CD14-positive monocyte (primary cell): ENCODE measurements around the gene CSGALNACT2. TPM values are rescaled to one million over a fixed set of nuclear protein-coding genes. Genes with fewer than 3 reads are reported as not detected.

ENCODE experiments used
- DNase-seq, 3 donors: peaks; one replicate each; pipeline ENCODE4 v3.0.0-alpha.2; 2011 to 2022
- H2AFZ ChIP-seq: 2 replicates; pipeline ENCODE4 v1.6.0; 2012; ENCODE audit warnings: mild to moderate bottlenecking, low read depth, low read length, inconsistent platforms; ENCODE audit not compliant: insufficient read depth, poor library complexity, severe bottlenecking
- H3K27ac ChIP-seq, 2 donors: 1 replicate in 1 of 2; 2 replicates in 1 of 2; pipeline ENCODE4 v1.5.1; 2012 to 2013; ENCODE audit warnings: low read length in 2 of 2, control low read depth in 1 of 2, inconsistent platforms in 1 of 2, low read depth in 1 of 2, mild to moderate bottlenecking in 1 of 2
- H3K27me3 ChIP-seq, 2 donors: one replicate each; pipeline versions ENCODE4 v1.6.0 to v1.6.1; 2011 to 2013; ENCODE audit warnings: low read length in 2 of 2; ENCODE audit not compliant: control insufficient read depth in 2 of 2, insufficient read depth in 2 of 2
- H3K36me3 ChIP-seq, 2 donors: replicated peaks in 1 of 2; 1 replicate in 1 of 2; 2 replicates in 1 of 2; pipeline versions ENCODE4 v1.5.1 to v1.6.1; 2012 to 2013; ENCODE audit warnings: low read length in 2 of 2, control low read depth in 1 of 2, inconsistent platforms in 1 of 2, mild to moderate bottlenecking in 1 of 2; ENCODE audit not compliant: insufficient read depth in 2 of 2, control insufficient read depth in 1 of 2
- H3K4me1 ChIP-seq, 2 donors: 1 replicate in 1 of 2; 2 replicates in 1 of 2; pipeline versions ENCODE4 v1.5.1 to v1.6.1; 2012 to 2013; ENCODE audit warnings: low read length in 2 of 2, control low read depth in 1 of 2, inconsistent platforms in 1 of 2, mild to moderate bottlenecking in 1 of 2, moderate library complexity in 1 of 2; ENCODE audit not compliant: insufficient read depth in 2 of 2, control insufficient read depth in 1 of 2
- H3K4me2 ChIP-seq: replicated peaks from 2 replicates; pipeline ENCODE3; 2012; ENCODE audit warnings: low read length, moderate library complexity, mild to moderate bottlenecking; ENCODE audit not compliant: poor library complexity, severe bottlenecking; ENCODE audit errors: extremely low read depth
- H3K4me3 ChIP-seq, 3 experiments: fragments of 200-600 bp in 1 of 3; sonication (generic) in 1 of 3; replicated peaks in 1 of 3; 1 replicate in 2 of 3; 2 replicates in 1 of 3; pipeline ENCODE4 v1.5.1; 2011 to 2013; ENCODE audit warnings: low read length in 3 of 3, mild to moderate bottlenecking in 3 of 3, control low read depth in 2 of 3, low read depth in 2 of 3, inconsistent platforms in 1 of 3, moderate library complexity in 1 of 3
- H3K79me2 ChIP-seq: 2 replicates; pipeline ENCODE4 v1.6.0; 2012; ENCODE audit warnings: mild to moderate bottlenecking, control low read depth, inconsistent platforms, low read length, moderate library complexity; ENCODE audit not compliant: insufficient read depth
- H3K9ac ChIP-seq: 2 replicates; pipeline ENCODE4 v1.6.0; 2017; ENCODE audit warnings: low read length, mild to moderate bottlenecking; ENCODE audit not compliant: insufficient read depth, poor library complexity, severe bottlenecking
- H3K9me3 ChIP-seq, 2 donors: replicated peaks in 1 of 2; 1 replicate in 1 of 2; 2 replicates in 1 of 2; pipeline versions ENCODE4 v1.5.1 to v1.6.1; 2012 to 2013; ENCODE audit warnings: low read length in 2 of 2, control low read depth in 1 of 2; ENCODE audit not compliant: control insufficient read depth in 1 of 2, insufficient read depth in 1 of 2
- H4K20me1 ChIP-seq: 2 replicates; pipeline ENCODE4 v1.6.0; 2012; ENCODE audit warnings: mild to moderate bottlenecking, low read length, control low read depth, moderate library complexity; ENCODE audit not compliant: insufficient read depth
- H3K27ac Mint-ChIP-seq, 7 donors: one replicate each; pipeline ENCODE4 v1.8.0; 2020; ENCODE audit warnings: mild to moderate bottlenecking in 7 of 7, mixed read lengths in 7 of 7, moderate library complexity in 6 of 7, inconsistent platforms in 2 of 7
- H3K27me3 Mint-ChIP-seq, 3 donors: one replicate each; pipeline ENCODE4 v1.8.0; 2021 to 2022; ENCODE audit warnings: low read depth in 3 of 3, mild to moderate bottlenecking in 3 of 3, mixed read lengths in 3 of 3, moderate library complexity in 3 of 3, inconsistent platforms in 1 of 3
- H3K36me3 Mint-ChIP-seq, 2 donors: one replicate each; pipeline ENCODE4 v1.8.0; 2020; ENCODE audit warnings: mixed read lengths in 2 of 2, inconsistent platforms in 1 of 2, mild to moderate bottlenecking in 1 of 2
- H3K4me1 Mint-ChIP-seq: one replicate; pipeline ENCODE4 v1.8.0; 2020; ENCODE audit warnings: mild to moderate bottlenecking, mixed read lengths
- H3K4me3 Mint-ChIP-seq, 2 donors: one replicate each; pipeline ENCODE4 v1.8.0; 2020; ENCODE audit warnings: mild to moderate bottlenecking in 2 of 2, mixed read lengths in 2 of 2, moderate library complexity in 1 of 2
- H3K9me3 Mint-ChIP-seq, 7 donors: one replicate each; pipeline ENCODE4 v1.8.0; 2020 to 2022; ENCODE audit warnings: mixed read lengths in 7 of 7, mild to moderate bottlenecking in 6 of 7, moderate library complexity in 6 of 7, inconsistent platforms in 2 of 7
- WGBS: methylation state at CpG from one replicate; pipeline ENCODE4 v1.1.5; 2013; ENCODE audit warnings: missing lambda C conversion rate; ENCODE audit not compliant: insufficient coverage; 5-methylcytosine and 5-hydroxymethylcytosine counted together
- intact Hi-C, 2 donors: fragments of 100-400 bp; cut with micrococcal nuclease; formaldehyde crosslinking; loops; one replicate each; pipeline versions ENCODE4 v1.15.0 to v1.15.1; 2023
- polyA plus RNA-seq, 3 donors: library from polyadenylated mRNA; depleted of rRNA in 1 of 3; unstranded in 2 of 3; stranded (reverse) in 1 of 3; fragments of 300-500 nt in 2 of 3; fragments of >200 nt in 1 of 3; fragmentation: Illumina TruSeq in 2 of 3; gene quantifications; 1 replicate in 2 of 3; 2 replicates in 1 of 3; pipeline ENCODE4 v1.2.3, GENCODE V29; 2012 to 2021
- TF ChIP-seq, protein P1 (sequence below): fragments of 200-600 bp; IDR thresholded peaks from one replicate; pipeline ENCODE4 v1.8.0; 2022; ENCODE audit warnings: antibody characterized with exemption, mild to moderate bottlenecking

Gene CSGALNACT2
- polyA plus RNA-seq, 3 donors = 43.7 to 80.1 (median 48.2) TPM

DNA sequence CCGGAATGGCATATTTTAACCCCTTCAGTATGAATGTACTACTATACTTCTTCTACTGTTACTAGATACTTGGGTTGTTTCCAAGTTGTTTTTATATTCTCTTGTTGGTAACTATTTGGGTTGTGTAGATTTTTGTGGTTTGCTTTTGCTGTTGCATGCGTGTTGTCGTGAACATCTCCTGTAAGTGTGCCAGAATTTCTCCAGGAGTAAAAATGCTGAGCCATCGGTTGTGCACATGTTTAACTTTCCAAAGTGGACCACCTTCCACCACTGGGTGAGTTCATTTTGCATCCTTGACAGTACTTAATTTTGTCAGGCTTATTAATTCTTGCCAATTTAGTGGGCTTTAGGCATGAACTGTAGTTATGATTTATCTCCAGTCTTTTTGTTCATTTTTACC, 47.9 kb downstream of the CSGALNACT2 start:
- Histone ChIP-seq H3K9me3 (no peaks in the 10 kb centered on the region), H3K4me1 (no peaks in the 10 kb centered on the region), H3K4me3 (no peak overlapping the region), H3K27ac (no peak overlapping the region), H3K79me2 (peaks cover 8% of the 10 kb centered on the region), H3K27me3 (no peaks in the 10 kb centered on the region), H3K4me2 (no peak overlapping the region), H3K9ac (no peak overlapping the region), H4K20me1 (peaks cover 84% of the 10 kb centered on the region), H2AFZ (no peak overlapping the region), H3K36me3 (peaks cover 65 to 88% of the 10 kb centered on the region in 2 donors)
- TF ChIP-seq, protein P1, sequence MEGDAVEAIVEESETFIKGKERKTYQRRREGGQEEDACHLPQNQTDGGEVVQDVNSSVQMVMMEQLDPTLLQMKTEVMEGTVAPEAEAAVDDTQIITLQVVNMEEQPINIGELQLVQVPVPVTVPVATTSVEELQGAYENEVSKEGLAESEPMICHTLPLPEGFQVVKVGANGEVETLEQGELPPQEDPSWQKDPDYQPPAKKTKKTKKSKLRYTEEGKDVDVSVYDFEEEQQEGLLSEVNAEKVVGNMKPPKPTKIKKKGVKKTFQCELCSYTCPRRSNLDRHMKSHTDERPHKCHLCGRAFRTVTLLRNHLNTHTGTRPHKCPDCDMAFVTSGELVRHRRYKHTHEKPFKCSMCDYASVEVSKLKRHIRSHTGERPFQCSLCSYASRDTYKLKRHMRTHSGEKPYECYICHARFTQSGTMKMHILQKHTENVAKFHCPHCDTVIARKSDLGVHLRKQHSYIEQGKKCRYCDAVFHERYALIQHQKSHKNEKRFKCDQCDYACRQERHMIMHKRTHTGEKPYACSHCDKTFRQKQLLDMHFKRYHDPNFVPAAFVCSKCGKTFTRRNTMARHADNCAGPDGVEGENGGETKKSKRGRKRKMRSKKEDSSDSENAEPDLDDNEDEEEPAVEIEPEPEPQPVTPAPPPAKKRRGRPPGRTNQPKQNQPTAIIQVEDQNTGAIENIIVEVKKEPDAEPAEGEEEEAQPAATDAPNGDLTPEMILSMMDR = no peak
- Mint-ChIP-seq H3K36me3 (peaks cover 72 to 85% of the 10 kb centered on the region in 2 donors), H3K4me1 (peaks cover 12% of the 10 kb centered on the region), H3K4me3 (no peak overlapping the region), H3K27ac (no peak overlapping the region), H3K27me3 (peaks cover 0 to 2% (median 0%) of the 10 kb centered on the region in 3 donors), H3K9me3 (no peaks in the 10 kb centered on the region)
- intact Hi-C loops = no loop called here
- 88% methylated on average over 3 of the region's 4 CpGs for WGBS
- no peak for DNase-seq

DNA sequence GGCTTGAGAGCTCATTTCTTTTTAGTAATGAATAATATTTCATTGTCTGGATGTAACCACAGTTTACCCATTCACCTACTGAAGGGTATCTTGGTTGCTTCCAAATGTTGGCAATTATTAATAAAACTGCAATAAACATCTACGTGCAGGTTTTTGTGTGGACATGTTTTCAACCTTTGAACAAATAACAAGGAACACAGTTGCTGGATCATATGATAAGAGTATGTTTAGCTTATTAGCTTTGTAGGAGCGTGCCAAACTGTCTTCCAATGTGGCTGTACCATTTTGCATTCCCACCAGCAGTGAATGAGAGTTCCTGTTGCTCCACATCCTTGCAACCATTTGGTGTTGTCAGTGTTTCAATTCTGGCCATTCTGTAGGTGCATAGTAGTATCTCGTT, 49.0 kb downstream of the CSGALNACT2 start:
- Histone ChIP-seq H3K9me3 (no peaks in the 10 kb centered on the region), H3K27me3 (no peaks in the 10 kb centered on the region), H2AFZ (no peak overlapping the region), H3K4me1 (no peaks in the 10 kb centered on the region), H4K20me1 (peaks cover 81% of the 10 kb centered on the region), H3K79me2 (peaks cover 3% of the 10 kb centered on the region), H3K36me3 (peaks cover 59 to 80% of the 10 kb centered on the region in 2 donors), H3K4me2 (no peak overlapping the region), H3K27ac (no peak overlapping the region), H3K4me3 (no peak overlapping the region), H3K9ac (no peak overlapping the region)
- H3K27ac Mint-ChIP-seq = peak overlapping the region in 1 of 7 donors; percentile 80
- H3K27me3 Mint-ChIP-seq = peaks cover 0 to 2% (median 0%) of the 10 kb centered on the region in 3 donors
- peaks cover 71 to 83% of the 10 kb centered on the region in 2 donors for H3K36me3 Mint-ChIP-seq
- H3K9me3 Mint-ChIP-seq = no peaks in the 10 kb centered on the region
- TF ChIP-seq, protein P1 = no peak
- H3K4me1 Mint-ChIP-seq = peaks cover 12% of the 10 kb centered on the region
- no peak overlapping the region for H3K4me3 Mint-ChIP-seq
- DNase-seq = no peak
- WGBS = no CpG with 5 or more reads among the region's 3 CpGs
- intact Hi-C loops = no loop called here
